Superior temporal gyrus (tissue), 1 donor: ENCODE measurements around the gene ICA1L.
"Not testable (repeated sequence)": the region's sequence is repeated elsewhere in the genome, so short reads cannot be mapped to it uniquely, and the experiment has no call there.

Experiments
- DNase-seq: peaks from one replicate; pipeline ENCODE4 v3.0.0-alpha.2; 2016; ENCODE audit errors: extremely low spot score

The ICA1L gene

DNA sequence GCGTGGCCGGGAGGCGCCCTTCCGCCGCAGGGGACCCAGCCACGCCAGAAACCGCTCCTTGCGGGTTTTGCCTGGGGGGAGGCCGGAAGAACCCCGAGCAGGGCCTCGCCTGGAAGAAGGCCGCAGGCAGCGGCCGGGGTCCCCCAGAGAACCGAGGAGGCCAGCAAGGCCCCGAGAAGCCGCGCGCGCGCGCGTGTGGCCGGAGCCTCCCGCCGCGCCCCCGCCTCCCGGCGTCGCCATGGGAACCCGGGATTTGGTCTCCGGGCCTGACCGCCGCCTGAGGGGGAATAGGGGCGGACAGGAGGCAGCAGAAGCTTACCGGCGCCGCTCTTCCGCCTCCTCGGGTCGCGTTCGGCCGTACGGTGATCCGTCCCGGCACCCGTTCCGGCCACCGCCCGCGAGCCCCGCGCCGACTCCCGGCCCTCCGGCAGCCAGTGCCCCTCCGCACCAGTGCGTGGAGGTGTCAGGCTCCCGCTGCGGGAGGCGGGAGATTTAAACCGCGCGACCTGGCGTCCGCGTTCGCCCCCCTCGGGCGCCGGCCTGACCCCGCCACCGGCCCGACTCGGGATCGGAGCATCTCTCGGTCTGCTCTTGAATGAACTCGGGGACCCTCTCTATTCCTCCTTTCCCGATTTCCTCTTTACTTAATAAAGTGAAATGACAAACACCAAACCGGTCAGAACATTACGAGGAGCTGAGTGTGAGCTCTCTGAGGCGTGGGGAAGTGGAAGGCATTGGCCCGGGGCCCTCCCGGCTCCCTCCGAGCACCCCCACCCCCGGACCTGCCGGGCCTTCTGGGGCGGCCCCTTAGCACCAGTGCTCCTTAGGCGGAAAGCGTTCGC, at the start of gene ICA1L:
Gene ICA1L (minus strand): TSS at position 467 of the 842 bp plus-strand sequence. CDS start 42,757 bp downstream, outside the sequence.
- DNase-seq, result peak; percentile 58

DNA sequence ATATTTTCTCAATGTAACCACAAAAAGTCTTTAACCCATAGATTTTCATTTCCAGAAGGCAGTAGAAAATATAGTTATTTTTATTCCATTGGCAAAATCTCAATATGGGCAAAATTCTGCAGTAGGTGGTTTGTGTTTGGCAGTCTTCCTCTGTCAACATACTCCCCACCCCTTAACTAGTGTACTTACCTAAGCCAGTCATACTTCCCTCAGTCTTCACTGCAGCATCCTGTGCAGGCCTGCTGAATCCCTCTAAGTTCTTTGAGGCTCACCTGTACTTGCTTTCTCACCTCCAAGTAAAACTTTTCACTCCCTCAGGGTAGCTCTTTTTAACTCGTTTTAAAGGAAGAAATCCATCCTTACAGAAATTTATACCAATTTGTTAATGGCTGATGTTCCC, 47.3 kb upstream of the ICA1L start:
- DNase-seq, result no peak

DNA sequence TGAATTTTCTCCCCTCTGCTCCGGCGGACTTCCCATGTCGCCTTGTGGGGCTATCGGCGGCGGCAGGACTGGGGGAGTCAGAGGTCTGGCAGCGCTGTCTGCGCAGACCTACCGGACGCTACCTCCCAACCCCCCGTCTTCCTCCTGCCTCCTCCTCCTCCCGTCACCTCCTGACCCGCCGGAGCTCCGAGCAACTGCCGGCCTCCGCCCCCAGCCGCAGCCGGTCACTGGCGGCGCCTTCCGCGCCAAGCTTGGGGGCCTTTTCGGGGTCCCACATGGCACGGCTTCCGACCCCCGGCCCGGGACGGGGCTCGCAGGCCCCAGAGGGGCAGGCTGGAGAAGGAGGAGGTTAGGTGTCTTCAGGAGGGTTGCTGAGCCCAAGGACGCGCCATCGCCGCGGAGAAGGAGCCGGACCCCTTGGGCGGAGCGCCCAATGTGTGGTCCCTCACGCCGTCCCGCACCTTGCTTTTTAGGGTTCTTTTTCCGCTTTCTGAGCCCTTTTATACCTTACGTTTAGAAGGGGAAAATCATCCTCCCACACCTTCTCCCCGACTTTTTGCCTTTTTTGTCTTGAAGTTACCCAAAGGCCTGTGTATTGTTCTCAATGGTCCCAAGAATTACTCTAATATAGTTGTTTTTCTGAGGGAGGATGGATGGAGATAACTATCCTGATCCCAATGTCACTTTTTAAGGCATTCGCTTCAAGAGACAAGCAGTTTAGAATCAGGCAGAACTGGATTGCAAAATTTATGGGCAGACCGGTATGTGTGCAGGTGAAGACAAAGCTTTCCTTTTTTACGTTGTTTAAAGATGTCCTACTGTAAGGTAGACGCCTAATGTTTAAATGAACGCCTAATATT, 41.0 kb upstream of the ICA1L start:
- DNase-seq, result peak; percentile 26

DNA sequence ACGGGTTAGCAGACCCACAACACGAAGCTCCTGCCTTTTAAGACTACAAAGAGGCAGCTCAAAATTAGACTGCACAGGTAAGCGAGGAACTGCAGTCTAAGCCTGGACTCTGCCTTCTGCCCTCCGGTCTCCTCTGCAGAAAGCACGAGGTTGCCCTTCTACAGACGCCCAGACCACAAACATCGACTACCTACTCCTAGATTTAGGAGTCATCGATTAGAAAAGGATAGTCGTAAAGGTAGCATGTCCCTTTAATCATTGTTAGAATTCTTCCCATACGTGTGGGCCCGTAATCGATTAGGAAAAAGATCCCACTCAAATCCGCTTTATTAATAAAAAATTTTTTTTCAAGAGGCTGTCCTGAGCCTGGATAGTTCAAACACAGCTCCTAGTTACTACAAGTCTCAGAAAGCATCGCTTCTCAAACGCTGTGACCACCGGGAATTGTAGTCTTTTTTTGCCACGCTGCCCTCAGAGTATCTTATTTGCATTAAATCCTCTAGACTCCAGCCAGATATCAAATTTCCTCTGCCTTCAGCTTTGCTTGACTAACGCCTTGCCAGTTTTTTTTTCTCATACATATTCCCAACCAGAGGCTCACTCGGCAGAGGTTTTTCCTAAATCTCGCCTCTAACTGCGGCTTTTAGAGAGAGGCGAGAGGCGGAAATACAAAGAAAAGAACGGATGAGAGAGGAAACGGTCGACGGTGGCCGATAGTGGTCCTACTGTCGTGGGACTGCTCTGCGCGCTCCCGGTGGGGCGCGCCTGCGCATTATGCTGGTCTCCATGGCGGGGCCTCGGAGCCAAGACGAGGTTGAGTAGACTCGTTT, 40.2 kb upstream of the ICA1L start, which contains the start of the genes CARF and WDR12:
Gene CARF (plus strand): TSS at position 764 of the 830 bp plus-strand sequence. CDS start 29,628 bp downstream, outside the sequence.
Gene WDR12 (minus strand): TSS at position 162 of the 830 bp plus-strand sequence. CDS start 197 bp downstream, outside the sequence.
- peak; percentile 98 for DNase-seq

DNA sequence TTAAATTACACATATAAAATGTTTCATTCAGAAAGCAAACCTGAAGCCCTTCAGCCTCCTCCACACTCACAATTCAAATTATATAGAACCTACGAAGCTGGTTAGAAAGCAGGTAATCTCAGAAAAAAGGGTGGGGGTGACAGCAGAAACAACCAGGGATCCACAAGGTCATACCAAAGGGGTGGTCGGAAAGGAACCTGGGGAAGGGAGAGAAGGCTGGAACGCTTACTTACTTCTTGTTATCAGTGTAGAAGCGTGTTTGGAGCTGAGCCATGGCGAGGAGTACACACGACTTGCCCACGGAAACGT, 39.6 kb upstream of the ICA1L start:
- DNase-seq, result no peak

DNA sequence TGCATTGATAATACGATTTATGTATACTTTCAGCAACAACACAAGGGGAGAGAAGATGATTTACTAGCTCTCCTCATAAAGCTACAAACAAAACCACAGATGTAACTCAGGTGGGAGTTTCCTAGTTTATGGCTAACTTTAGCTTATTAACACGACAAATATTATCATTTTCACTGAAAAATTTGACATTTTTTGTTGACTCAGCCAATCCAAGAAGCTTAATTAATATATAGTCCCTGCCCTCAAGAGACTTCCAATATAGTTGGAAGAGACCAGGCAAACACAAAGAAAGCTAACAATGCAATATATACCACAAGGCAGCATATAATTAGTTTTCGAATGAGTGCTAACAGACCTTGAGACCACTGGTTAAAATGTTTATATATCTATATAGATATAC, 39.1 kb upstream of the ICA1L start:
- DNase-seq, result no peak

DNA sequence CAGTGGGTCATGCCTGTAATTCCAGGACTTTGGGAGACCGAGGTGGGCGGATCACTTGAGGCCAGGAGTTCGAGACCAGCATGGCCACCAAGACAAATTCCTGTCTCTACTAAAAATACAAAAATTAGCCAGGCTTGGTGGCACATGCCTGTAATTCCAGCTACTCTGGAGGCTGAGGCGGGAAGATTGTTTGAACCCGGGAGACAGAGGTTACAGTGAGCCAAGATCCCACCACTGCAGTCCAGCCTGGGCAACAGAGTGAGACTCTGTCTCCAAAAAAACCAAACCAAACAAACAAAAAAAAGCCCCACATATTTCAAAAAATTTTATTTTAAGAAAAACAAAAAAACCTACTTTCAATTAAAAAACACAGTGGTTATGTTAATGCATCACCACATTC, 38.7 kb upstream of the ICA1L start:
- not testable (repeated sequence) for DNase-seq

DNA sequence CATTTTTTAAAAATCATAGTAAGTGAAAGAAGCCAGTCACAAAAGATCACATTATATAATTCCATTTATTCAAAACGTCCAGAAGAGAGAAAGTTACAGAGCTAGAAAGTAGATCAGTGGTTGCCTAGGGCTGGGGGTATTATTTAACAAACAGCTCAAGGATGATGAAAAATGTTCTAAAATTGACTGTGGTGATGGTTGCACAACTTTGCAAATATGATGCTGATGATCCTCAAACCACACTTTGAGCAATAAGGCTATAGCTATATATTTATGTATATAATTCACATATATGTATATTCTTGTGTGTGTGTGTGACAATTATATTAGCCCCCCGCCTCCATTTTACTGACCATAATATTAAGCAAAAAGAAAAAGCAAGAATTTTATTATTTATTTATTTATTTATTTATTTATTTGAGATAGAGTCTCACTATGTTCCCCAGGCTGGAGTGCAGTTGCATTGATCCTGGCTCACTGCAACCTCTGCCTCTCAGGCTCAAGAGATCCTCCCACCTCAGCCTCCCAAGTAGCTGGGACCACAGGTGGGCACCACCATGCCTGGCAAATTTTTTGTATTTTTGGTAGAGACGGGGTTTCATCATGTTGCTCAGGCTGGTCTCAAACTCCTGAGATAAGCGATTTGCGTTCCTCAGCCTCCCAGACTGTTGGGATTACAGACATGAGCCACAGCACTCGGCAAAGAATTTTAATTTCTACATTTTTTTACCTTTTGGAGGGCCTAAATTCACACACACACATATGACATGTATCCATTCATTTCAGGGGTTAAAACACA, 38.0 kb upstream of the ICA1L start:
- DNase-seq, result no peak

DNA sequence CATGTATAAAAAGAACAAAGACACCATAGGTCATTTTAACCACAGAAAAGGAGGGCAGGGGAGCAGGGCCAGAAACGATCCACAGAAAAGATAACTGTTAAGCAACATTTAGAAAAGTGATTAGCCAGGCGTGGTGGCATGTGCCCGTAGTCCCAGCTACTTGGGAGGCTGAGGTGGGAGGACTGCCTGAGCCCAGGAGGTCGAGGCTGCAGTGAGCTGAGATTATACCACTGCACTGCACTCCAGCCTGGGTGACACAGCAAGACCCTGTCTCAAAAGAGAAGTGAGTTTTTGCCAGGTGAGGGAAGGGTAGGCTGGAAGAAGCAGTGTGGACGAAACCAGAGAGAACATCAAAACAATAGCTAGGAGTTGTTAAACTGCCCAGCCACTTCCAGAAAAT, 36.6 kb upstream of the ICA1L start:
- DNase-seq, result no peak

DNA sequence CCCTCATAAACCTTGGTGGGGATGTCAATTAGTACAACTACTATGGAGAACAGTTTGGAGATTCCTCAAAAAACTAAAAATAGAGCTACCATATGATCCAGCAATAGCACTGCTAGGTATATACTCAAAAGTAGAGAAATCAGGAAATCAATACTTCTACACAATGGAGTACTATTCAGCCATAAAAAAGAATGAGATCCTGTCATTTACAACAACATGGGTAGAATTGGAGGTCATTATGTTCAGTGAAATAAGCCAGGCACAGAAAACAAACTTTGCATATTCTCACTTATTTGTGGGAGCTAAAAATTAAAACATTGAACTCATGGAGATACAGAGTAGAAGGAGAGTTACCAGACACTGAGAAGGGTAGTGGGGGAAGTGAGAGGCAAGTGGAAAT, 33.9 kb upstream of the ICA1L start:
- not testable (repeated sequence) for DNase-seq

DNA sequence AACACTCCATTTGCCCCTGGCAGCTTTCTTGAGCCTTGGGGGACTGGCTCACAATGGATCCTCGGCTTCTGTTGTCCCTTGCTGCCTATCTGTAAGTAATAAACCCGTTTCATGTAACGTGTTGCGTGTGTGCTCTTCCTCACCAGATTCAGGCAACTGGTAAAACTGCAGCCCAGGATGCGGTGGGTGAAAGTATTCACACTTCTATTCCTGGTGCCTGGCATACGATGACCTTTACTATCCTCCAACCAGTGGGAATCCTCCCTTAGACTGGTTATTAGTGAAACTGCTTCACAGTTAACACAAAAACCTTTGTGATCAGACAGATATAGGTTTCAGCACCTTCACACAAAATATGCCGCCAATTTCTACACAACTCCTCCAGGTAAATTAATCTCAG, 13.6 kb upstream of the ICA1L start:
- DNase-seq, result no peak

DNA sequence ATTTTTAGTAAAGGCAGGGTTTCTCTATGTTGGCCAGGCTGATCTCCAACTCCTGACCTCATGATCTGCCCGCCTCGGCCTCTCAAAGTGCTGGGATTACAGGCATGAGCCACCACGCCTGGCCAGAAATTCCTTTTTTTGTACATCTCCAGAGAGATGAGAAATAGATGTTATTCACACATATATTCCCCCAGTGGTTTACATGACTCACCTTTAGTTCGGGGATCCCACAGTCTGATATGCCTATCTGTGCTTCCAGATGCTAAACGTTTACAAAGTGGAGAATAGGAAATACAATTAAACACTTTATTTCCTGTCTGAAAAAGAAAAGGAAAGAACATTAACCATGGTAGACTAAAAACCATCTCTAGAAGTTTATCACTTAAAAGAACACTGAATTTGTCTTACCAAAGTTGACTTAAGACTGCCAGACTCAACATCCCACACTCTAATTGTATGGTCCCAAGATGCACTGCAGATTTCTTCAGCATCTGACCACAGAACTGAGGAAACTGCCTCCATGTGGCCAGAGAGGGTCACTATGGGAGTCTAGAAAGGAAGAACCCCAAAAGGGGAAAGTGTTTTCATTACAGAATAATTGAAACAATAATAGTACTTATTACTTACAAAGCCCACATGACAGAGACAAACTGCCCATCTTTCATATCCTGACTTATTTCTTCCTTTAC, 12.6 kb upstream of the ICA1L start:
- no peak for DNase-seq

DNA sequence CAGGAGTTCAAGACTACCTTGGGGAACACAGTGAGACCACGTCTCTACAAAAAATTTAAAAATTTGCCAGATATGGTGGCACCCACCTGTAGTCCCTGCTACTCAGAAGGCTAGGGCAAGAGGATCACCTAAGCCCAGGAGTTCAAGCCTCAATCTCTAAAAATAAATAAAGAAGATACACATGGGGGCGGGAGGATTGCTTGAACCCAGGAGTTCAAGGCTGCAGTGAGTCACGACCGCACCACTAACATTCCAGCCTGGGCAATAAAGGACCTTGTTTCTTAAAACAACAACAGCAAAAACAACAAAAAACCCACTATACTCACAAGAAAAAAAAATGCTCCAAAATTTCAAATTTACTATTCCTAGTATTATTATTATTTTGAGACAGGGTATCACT, 10.0 kb upstream of the ICA1L start:
- no peak for DNase-seq

DNA sequence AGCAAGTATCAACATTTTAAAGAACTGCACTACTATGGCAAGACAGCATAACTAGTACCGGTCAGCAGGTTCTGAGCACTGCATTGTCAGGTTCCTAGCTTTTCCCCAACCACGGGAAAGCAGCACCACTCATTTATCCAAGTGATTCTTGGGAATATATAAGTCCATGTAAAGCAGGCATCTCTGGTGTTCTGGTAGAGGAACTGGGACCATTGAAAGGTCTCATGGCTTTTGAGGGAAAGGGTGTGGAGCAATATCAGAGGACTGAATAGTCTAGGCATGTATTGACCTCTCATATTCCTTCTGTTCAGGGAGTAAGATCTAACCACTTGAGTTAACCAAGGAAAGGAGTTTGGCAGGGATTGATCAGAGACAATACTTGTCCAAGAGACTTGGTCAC, 6.1 kb upstream of the ICA1L start:
- no peak for DNase-seq

DNA sequence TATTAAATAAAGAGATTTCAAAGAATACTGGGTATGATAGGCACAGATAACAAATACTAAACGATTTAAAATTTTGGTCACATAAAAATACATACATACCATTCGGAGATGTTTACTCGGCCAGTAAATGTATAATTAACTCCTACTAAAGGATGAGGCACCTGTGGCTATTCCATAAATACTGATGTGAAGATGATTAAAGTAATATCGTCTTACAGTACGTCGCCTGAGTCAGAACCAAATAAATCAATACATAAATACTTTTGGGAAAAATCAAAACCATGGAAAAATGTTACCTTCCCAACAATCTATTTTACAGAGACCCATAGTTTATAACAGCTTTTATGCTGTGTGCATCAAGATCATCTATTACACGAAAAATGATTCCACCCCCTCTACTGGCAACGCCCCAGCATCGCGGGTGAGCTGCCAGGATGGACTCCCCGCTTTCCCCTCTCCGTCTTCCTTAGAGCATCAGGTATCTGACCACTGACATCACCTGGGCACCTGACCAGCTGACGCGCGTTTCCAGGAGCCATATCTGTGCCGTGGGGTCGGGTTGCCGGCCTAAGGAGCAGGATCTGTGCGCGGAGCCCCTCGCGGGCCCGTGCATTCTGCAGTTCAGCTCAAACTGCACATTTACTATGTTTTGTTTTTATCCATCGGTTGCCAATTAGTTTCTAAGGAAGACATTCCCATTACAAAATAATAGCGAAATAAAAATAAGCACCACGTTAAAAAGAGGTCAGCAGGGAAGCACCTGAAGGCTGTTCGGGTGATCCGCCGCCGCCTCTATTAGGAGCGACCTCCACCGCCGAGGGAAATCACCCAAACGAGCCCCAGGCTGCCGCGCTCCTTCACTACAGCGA, 901 bp downstream of the ICA1L start:
- peak; percentile 61 for DNase-seq

DNA sequence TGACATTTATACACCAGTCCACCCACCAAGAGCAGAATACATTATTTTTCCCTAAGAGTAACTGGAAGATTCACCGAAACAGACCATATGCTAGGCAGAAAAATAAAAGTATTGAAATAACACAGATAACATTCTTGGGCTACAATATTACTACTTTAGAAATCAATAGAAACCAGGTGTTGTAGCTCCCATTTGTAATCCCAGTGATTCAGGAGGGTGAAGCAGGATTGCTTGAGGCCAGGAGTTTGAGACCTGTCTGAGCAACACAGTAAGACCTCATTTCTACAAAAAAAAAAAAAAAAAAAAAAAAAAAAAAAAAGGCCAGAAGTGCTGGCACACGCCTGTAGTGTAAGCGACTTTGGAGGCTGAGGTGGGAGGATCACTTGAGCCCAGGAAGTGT, 9.6 kb downstream of the ICA1L start:
- no peak for DNase-seq

DNA sequence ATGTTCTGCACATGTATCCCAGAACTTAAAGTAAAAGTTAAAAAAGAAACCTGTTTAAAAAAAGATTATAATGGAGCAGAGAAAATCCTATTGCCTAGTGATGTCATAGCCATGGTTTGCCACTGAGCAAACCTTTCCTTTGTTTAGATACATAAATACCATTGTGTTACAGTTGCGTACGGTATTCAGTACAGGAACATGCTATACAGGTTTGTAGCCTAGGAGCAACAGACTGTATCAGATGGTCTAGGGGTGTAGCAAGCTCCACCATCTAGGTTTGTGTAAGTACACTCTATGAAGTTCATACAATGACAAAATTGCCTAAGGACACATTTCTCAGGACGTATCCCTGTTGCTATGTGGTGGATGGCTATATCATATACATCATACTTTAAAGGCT, 13.0 kb downstream of the ICA1L start:
- no peak for DNase-seq

DNA sequence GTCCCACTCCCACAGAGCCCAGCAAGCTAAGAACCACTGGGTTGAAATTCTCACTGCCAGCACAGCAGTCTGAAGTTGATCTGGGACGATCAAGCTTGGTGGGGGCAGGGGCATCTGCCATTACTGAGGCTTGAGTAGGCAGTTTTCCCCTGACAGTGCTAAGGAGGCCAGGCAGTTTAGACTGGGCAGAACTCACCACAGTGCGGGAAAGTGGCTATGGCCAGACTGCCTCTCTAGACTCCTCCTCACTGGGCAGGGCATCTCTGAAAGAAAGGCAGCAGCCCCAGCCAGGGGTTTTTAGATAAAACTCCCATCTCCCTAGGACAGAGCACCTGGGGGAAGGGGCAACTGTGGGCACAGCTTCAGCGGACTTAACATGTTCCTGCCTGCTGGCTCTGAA, 22.2 kb downstream of the ICA1L start:
- DNase-seq, result not testable (repeated sequence)

DNA sequence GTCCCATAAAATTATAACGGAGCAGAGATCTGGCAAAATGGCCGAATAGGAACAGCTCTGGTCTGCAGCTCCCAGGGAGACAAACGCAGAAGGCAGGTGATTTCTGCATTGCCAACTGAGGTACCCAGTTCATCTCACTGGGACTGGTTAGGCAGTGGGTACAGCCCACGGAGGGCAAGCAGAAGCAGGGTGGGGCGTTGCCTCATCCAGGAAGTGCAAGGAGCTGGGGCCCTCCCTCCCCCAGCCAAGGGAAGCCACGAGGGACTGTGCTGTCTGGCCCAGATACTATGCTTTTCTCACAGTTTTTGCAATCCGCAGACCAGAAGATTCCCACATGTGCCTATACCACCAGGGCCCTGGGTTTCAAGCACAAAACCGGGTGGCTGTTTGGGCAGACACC, 22.8 kb downstream of the ICA1L start:
- DNase-seq, result no peak
